ENCODE data around the gene ST6GALNAC3. TPM values are rescaled to one million over a fixed set of nuclear protein-coding genes. Genes with fewer than 3 reads are reported as not detected.

ST6GALNAC3 gene
- total and polyA plus RNA-seq, 11 donors: 2.5 to 7.7 (median 4.4) TPM

DNA sequence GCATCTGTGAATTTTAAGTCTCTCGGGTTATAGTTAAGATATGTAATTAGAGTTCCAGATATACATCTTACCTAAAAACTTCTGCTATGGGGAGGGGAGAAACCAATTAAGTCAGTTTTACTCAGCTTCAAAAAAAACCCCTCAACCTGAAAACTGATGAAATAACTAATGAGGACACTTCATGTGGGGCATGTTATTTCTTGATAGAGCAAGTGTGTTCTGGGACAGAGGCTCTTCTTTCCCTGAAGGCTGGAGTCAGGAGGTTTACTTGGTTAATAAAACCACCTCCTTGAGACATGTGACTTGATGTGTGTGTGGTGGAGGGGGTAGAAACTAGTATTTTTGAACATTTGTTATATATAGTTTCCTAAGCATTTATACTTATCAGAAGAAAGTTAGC is 479.7 kb downstream of the ST6GALNAC3 start:
- DNase-seq (no peak), ATAC-seq (no peak)
- H3K9me3 ChIP-seq: no peaks in the 10 kb centered on the region
- H3K27ac ChIP-seq: no peak overlapping the region
- TF ChIP-seq CTCF (IDR thresholded peaks at IDR 0.05): no peak
- TF ChIP-seq POLR2A (IDR thresholded peaks at IDR 0.05): no peak
- H3K27me3 ChIP-seq: no peaks in the 10 kb centered on the region
- intact Hi-C loops (cut with DNase I): no loop called here
- no peak overlapping the region for H3K4me3 ChIP-seq
- no peaks in the 10 kb centered on the region for H3K4me1 ChIP-seq
- H3K36me3 ChIP-seq: no peaks in the 10 kb centered on the region
- 75 to 92% (median 88%) methylated on average over 1 of the region's 1 CpG for WGBS, 4 donors

DNA sequence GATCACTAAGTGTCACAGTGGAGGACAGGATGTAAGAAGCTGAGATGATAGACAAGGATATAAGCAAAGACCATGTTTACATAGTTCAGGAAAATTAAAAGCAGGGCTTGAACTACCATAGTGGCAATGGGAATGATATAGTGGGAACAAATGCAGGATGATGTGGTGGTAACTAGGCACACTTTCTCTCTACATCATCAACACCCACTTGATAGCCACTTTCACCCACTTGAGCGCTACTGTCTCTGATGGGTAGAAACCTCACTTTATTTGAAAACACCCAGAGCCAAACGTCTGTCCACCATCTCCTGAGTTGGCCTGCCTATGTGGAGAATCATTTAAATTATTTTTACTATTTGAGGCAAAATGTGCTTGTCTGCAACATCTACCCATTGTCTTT is 487.7 kb downstream of the ST6GALNAC3 start:
- ATAC-seq (no peak), DNase-seq (no peak)
- no peaks in the 10 kb centered on the region for H3K36me3 ChIP-seq
- WGBS, 4 donors: 77 to 80% (median 78%) methylated on average over 2 of the region's 2 CpGs
- H3K4me3 ChIP-seq: no peak overlapping the region
- no peaks in the 10 kb centered on the region for H3K27me3 ChIP-seq
- H3K4me1 ChIP-seq: no peaks in the 10 kb centered on the region
- H3K9me3 ChIP-seq: no peaks in the 10 kb centered on the region
- TF ChIP-seq POLR2A (IDR thresholded peaks at IDR 0.05) (no peak), CTCF (IDR thresholded peaks at IDR 0.05) (no peak)
- intact Hi-C loops (cut with DNase I): no loop called here
- no peak overlapping the region for H3K27ac ChIP-seq

DNA sequence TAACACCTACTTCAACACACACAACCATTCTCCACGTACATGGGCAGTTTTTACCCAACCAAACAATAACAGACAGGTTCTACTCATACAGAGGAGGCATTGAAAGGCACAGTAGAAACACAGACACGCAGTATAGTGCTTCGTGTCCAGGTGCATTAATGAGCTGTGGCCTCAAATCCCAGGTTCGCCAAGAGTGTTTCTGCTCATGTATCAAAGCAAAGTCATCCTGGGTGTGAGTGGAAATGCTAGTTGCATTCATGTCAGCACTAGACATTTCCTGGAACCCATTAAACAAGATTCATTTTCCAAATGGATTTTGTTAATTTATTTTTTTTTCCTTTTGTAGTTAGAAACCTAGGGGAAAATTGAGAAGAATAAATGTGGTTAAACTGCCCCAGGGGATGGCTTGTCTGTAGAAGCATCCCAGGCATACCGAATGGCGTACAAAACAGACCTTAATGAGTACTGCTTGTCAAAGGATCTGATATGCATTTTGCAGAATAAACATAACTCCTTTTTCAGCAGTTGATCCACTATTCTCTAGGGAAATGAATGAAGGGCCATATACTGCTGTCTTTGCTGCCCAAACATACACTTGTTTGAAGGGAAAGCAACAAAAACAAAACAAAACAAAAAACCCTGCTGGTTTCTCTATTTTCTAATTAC is 494.2 kb downstream of the ST6GALNAC3 start:
- DNase-seq: no peak
- Histone ChIP-seq H3K4me1 (no peaks in the 10 kb centered on the region), H3K36me3 (no peaks in the 10 kb centered on the region), H3K27me3 (no peaks in the 10 kb centered on the region), H3K4me3 (no peak overlapping the region), H3K9me3 (no peaks in the 10 kb centered on the region), H3K27ac (no peak overlapping the region)
- 82 to 88% (median 87%) methylated on average over 6 of the region's 6 CpGs for WGBS, 4 donors
- no peak for ATAC-seq
- TF ChIP-seq CTCF (IDR thresholded peaks at IDR 0.05): no peak
- TF ChIP-seq POLR2A (IDR thresholded peaks at IDR 0.05): no peak
- intact Hi-C loops (cut with DNase I): no loop called here

- H3K27ac ChIP-seq: no peak overlapping the region
- H3K4me3 ChIP-seq: no peak overlapping the region
- no peaks in the 10 kb centered on the region for H3K9me3 ChIP-seq
- intact Hi-C loops (cut with DNase I): no loop called here
- DNase-seq (no peak), ATAC-seq (no peak)
- no peaks in the 10 kb centered on the region for H3K4me1 ChIP-seq
- no peaks in the 10 kb centered on the region for H3K27me3 ChIP-seq
- TF ChIP-seq CTCF (IDR thresholded peaks at IDR 0.05) (no peak), POLR2A (IDR thresholded peaks at IDR 0.05) (no peak)
- no peaks in the 10 kb centered on the region for H3K36me3 ChIP-seq
- 77 to 93% (median 89%) methylated on average over 2 of the region's 2 CpGs for WGBS, 4 donors
Measured at GRCh38 chr1:76571248-76571647, 496.7 kb downstream of the ST6GALNAC3 start.

All from heart left ventricle (tissue), 16 donors.